ENCODE measurements around the gene POC1A.

The POC1A gene

GRCh38 chr3:52120556-52121463 lies 33.4 kb downstream of the POC1A start:
- Histone ChIP-seq H3K27me3 (ENCODE audit: insufficient read depth, low read depth, severe bottlenecking) (no peaks in the 10 kb centered on the region), H3K36me3 (peaks cover 19% of the 10 kb centered on the region), H3K9me3 (ENCODE audit: severe bottlenecking) (no peaks in the 10 kb centered on the region), H3K27ac (no peak overlapping the region), H3K4me3 (ENCODE audit: low read depth, low read length) (no peak overlapping the region)
- peak; percentile 20 for DNase-seq
- TF ChIP-seq CTCF (IDR thresholded peaks at IDR 0.05; ENCODE audit: low read depth, low read length), result no peak

GRCh38 chr3:52119826-52120225 lies 34.4 kb downstream of the POC1A start:
- Histone ChIP-seq H3K4me3 (ENCODE audit: low read depth, low read length) (no peak overlapping the region), H3K27me3 (ENCODE audit: insufficient read depth, low read depth, severe bottlenecking) (no peaks in the 10 kb centered on the region), H3K27ac (no peak overlapping the region), H3K9me3 (ENCODE audit: severe bottlenecking) (no peaks in the 10 kb centered on the region), H3K36me3 (peaks cover 19% of the 10 kb centered on the region)
- no peak for TF ChIP-seq CTCF (IDR thresholded peaks at IDR 0.05; ENCODE audit: low read depth, low read length)
- no peak for DNase-seq

GRCh38 chr3:52119099-52119498 lies 35.1 kb downstream of the POC1A start:
- peaks cover 19% of the 10 kb centered on the region for H3K36me3 ChIP-seq
- TF ChIP-seq CTCF (IDR thresholded peaks at IDR 0.05; ENCODE audit: low read depth, low read length), result no peak

GRCh38 chr3:52118156-52118875 lies 35.9 kb downstream of the POC1A start:
- Histone ChIP-seq H3K9me3 (ENCODE audit: severe bottlenecking) (no peaks in the 10 kb centered on the region), H3K4me3 (ENCODE audit: low read depth, low read length) (no peak overlapping the region), H3K27me3 (ENCODE audit: insufficient read depth, low read depth, severe bottlenecking) (no peaks in the 10 kb centered on the region), H3K27ac (no peak overlapping the region), H3K36me3 (peaks cover 19% of the 10 kb centered on the region)
- DNase-seq, result no peak
- TF ChIP-seq CTCF (IDR thresholded peaks at IDR 0.05; ENCODE audit: low read depth, low read length), result no peak

More at GRCh38 chr3:52119099-52119498, 35.1 kb downstream of the POC1A start:
- Histone ChIP-seq H3K27me3 (ENCODE audit: insufficient read depth, low read depth, severe bottlenecking) (no peaks in the 10 kb centered on the region), H3K27ac (no peak overlapping the region), H3K9me3 (ENCODE audit: severe bottlenecking) (no peaks in the 10 kb centered on the region), H3K4me3 (ENCODE audit: low read depth, low read length) (no peak overlapping the region)
- DNase-seq, result no peak

- TF ChIP-seq CTCF (IDR thresholded peaks at IDR 0.05; ENCODE audit: low read depth, low read length), result no peak
- H3K27ac ChIP-seq, result no peak overlapping the region
- H3K27me3 ChIP-seq (ENCODE audit: insufficient read depth, low read depth, severe bottlenecking), result no peaks in the 10 kb centered on the region
- H3K4me3 ChIP-seq (ENCODE audit: low read depth, low read length), result no peak overlapping the region
- no peak for DNase-seq
- H3K36me3 ChIP-seq, result peaks cover 16% of the 10 kb centered on the region
- no peaks in the 10 kb centered on the region for H3K9me3 ChIP-seq (ENCODE audit: severe bottlenecking)
These were observed 36.7 kb downstream of the POC1A start for GRCh38 chr3:52117537-52117936.

All from WERI-Rb-1 (cell line).